SIG-M5 (cell line): ENCODE results near the gene SEC22B.
"Not testable (repeated sequence)": the region's sequence is repeated elsewhere in the genome, so short reads cannot be mapped to it uniquely, and the experiment has no call there.

ENCODE experiments used
- DNase-seq: peaks from one replicate; lab custom pipeline; 2025; lab: John Stamatoyannopoulos, UW

SEC22B gene

GRCh38 chr1:120113134-120113533 lies 63.2 kb downstream of the SEC22B start:
- DNase-seq = not testable (repeated sequence)

GRCh38 chr1:120112212-120112611 lies 64.1 kb downstream of the SEC22B start:
- not testable (repeated sequence) for DNase-seq

- not testable (repeated sequence) for DNase-seq
Measured at GRCh38 chr1:120111771-120112170, 64.5 kb downstream of the SEC22B start.

- not testable (repeated sequence) for DNase-seq
Measured at GRCh38 chr1:120111008-120111407, 65.3 kb downstream of the SEC22B start.

- not testable (repeated sequence) for DNase-seq
Measured at GRCh38 chr1:120109656-120110055, 66.7 kb downstream of the SEC22B start.

GRCh38 chr1:120109180-120109579 lies 67.1 kb downstream of the SEC22B start:
- not testable (repeated sequence) for DNase-seq

- DNase-seq = not testable (repeated sequence)
Measured at GRCh38 chr1:120105288-120105687, 71.0 kb downstream of the SEC22B start.

GRCh38 chr1:120103768-120104167 lies 72.6 kb downstream of the SEC22B start:
- DNase-seq = not testable (repeated sequence)

GRCh38 chr1:120101593-120101992 lies 74.7 kb downstream of the SEC22B start:
- DNase-seq = not testable (repeated sequence)
